GM23248 (cell line): ENCODE measurements around the gene NARF. TPM values are rescaled to one million over a fixed set of nuclear protein-coding genes. Genes with fewer than 3 reads are reported as not detected.
"Not testable (repeated sequence)": the region's sequence is repeated elsewhere in the genome, so short reads cannot be mapped to it uniquely, and the experiment has no call there.

Source experiments
- DNase-seq: peaks from one replicate; pipeline ENCODE4 v3.0.0-alpha.2; 2015
- H2AFZ ChIP-seq: fragments of 200-600 bp; sonication (generic); 2 replicates; pipeline ENCODE4 v1.6.1; 2016; ENCODE audit warnings: antibody characterized with exemption
- H3F3A ChIP-seq: fragments of 200-600 bp; sonication (generic); 2 replicates; pipeline ENCODE4 v1.6.1; 2016; ENCODE audit warnings: mild to moderate bottlenecking, antibody characterized with exemption, mixed run types; ENCODE audit not compliant: insufficient read depth
- H3K27ac ChIP-seq: fragments of 200-600 bp; sonication (generic); 2 replicates; pipeline ENCODE4 v1.5.1; 2016; ENCODE audit warnings: mild to moderate bottlenecking
- H3K27me3 ChIP-seq: fragments of 200-600 bp; sonication (generic); replicated peaks from 2 replicates; pipeline ENCODE4 v1.6.1; 2016; ENCODE audit warnings: mild to moderate bottlenecking; ENCODE audit not compliant: insufficient read depth
- H3K36me3 ChIP-seq: fragments of 200-600 bp; sonication (generic); 2 replicates; pipeline ENCODE4 v1.6.1; 2016; ENCODE audit warnings: low read depth, mild to moderate bottlenecking
- H3K4me1 ChIP-seq: fragments of 200-600 bp; sonication (generic); 2 replicates; pipeline ENCODE4 v1.6.1; 2016; ENCODE audit warnings: mild to moderate bottlenecking; ENCODE audit not compliant: insufficient read depth
- H3K4me2 ChIP-seq: fragments of 200-600 bp; sonication (generic); one replicate; pipeline ENCODE4 v1.6.1; 2016; ENCODE audit warnings: mild to moderate bottlenecking; ENCODE audit not compliant: unreplicated experiment
- H3K4me3 ChIP-seq: fragments of 200-600 bp; sonication (generic); 2 replicates; pipeline ENCODE4 v1.5.1; 2016; ENCODE audit warnings: mild to moderate bottlenecking
- H3K79me2 ChIP-seq: fragments of 200-600 bp; sonication (generic); 2 replicates; pipeline ENCODE4 v1.6.1; 2016; ENCODE audit warnings: mild to moderate bottlenecking; ENCODE audit not compliant: insufficient read depth
- H3K9ac ChIP-seq: fragments of 200-600 bp; sonication (generic); 2 replicates; pipeline ENCODE4 v1.6.1; 2016; ENCODE audit warnings: mild to moderate bottlenecking
- H3K9me2 ChIP-seq: fragments of 200-600 bp; sonication (generic); 2 replicates; pipeline ENCODE4 v1.6.1; 2016; ENCODE audit warnings: mixed run types, mild to moderate bottlenecking, moderate library complexity; ENCODE audit not compliant: insufficient read depth
- H3K9me3 ChIP-seq: fragments of 200-600 bp; sonication (generic); one replicate; pipeline ENCODE4 v1.6.1; 2017; ENCODE audit warnings: low read depth
- H4K20me1 ChIP-seq: fragments of 200-600 bp; sonication (generic); 2 replicates; pipeline ENCODE4 v1.6.0; 2016; ENCODE audit not compliant: insufficient read depth
- EZH2 ChIP-seq: fragments of 200-600 bp; sonication (generic); IDR thresholded peaks from 2 replicates; pipeline ENCODE4 v1.6.1; 2018; ENCODE audit warnings: antibody characterized with exemption, mild to moderate bottlenecking; ENCODE audit not compliant: insufficient read depth, poor library complexity, severe bottlenecking
- EZH2phosphoT487 ChIP-seq: fragments of 200-600 bp; sonication (generic); IDR thresholded peaks from 2 replicates; pipeline ENCODE4 v1.6.1; 2018; ENCODE audit warnings: antibody characterized with exemption, moderate library complexity, mild to moderate bottlenecking, low read depth; ENCODE audit not compliant: insufficient read depth
- WGBS, 2 experiments: methylation state at CpG; one replicate each; pipeline ENCODE4 v1.1.6; 2015 to 2017; ENCODE audit warnings: low lambda C conversion rate in 2 of 2, low coverage in 1 of 2; ENCODE audit errors: missing lambda C conversion rate in 2 of 2; 5-methylcytosine and 5-hydroxymethylcytosine counted together
- in situ Hi-C: fragments of 300-500 bp; cut with MboI; formaldehyde crosslinking; loops from 2 replicates; pipeline ENCODE4 v1.15.0; 2020
- polyA plus RNA-seq: library from polyadenylated mRNA; unstranded; fragments of >200 nt; fragmentation: Nextera tagmentation; extraction: Ambion mirVana; gene quantifications from 2 replicates; pipeline ENCODE4 v1.2.1, GENCODE V29; 2016
- total RNA-seq: library from RNA; depleted of rRNA; stranded (reverse); fragments of >200 nt; shearing (Covaris generic); gene quantifications from 2 replicates; pipeline ENCODE4 v1.2.3, GENCODE V29; 2014

NARF gene
- total and polyA plus RNA-seq, 2 experiments from 2014 or later = 55.2 to 70.2 TPM

GRCh38 chr17:82503728-82504308, 45.3 kb downstream of the NARF start:
- Histone ChIP-seq H3F3A (0 out of 2 replicates have a peak, but pooled peaks cover 3% of the 10 kb centered on the region), H3K27me3 (no peaks in the 10 kb centered on the region), H4K20me1 (no peaks in the 10 kb centered on the region), H3K4me2 (no peak overlapping the region), H3K79me2 (no peaks in the 10 kb centered on the region), H3K9me3 (no peaks in the 10 kb centered on the region), H2AFZ (no peak overlapping the region), H3K4me1 (no peaks in the 10 kb centered on the region), H3K36me3 (no peaks in the 10 kb centered on the region), H3K27ac (no peak overlapping the region), H3K9me2 (no peaks in the 10 kb centered on the region), H3K4me3 (no peak overlapping the region), H3K9ac (no peak overlapping the region)
- 79 to 82% methylated on average over 21 of the region's 21 CpGs for WGBS, 2 experiments
- TF ChIP-seq EZH2 (no peak), EZH2phosphoT487 (no peak)
- in situ Hi-C loops = no loop called here
- no peak for DNase-seq

- Histone ChIP-seq H3K4me1 (no peaks in the 10 kb centered on the region), H2AFZ (no peak overlapping the region), H3K9me2 (no peaks in the 10 kb centered on the region), H3K79me2 (no peaks in the 10 kb centered on the region), H3K27ac (no peak overlapping the region), H3K36me3 (no peaks in the 10 kb centered on the region), H3F3A (0 out of 2 replicates have a peak, but pooled peaks cover 3% of the 10 kb centered on the region), H3K9ac (no peak overlapping the region), H3K4me3 (no peak overlapping the region), H3K9me3 (no peaks in the 10 kb centered on the region), H3K27me3 (no peaks in the 10 kb centered on the region), H3K4me2 (no peak overlapping the region), H4K20me1 (no peaks in the 10 kb centered on the region)
- TF ChIP-seq EZH2phosphoT487 = no peak
- no peak for TF ChIP-seq EZH2
- in situ Hi-C loops = no loop called here
- WGBS, 2 experiments = 76 to 80% methylated on average over 6 of the region's 6 CpGs
- no peak for DNase-seq
Observed at GRCh38 chr17:82505296-82505695, 46.8 kb downstream of the NARF start.

GRCh38 chr17:82506402-82506801, 47.9 kb downstream of the NARF start:
- H3K27me3 ChIP-seq, in situ Hi-C loops, H3K79me2 ChIP-seq, H2AFZ ChIP-seq, H3K4me1 ChIP-seq, H3K36me3 ChIP-seq, H3K9ac ChIP-seq, H3K9me2 ChIP-seq, H4K20me1 ChIP-seq, H3K4me3 ChIP-seq, H3K4me2 ChIP-seq, H3K9me3 ChIP-seq, H3F3A ChIP-seq, H3K27ac ChIP-seq, DNase-seq: not testable (repeated sequence)
- WGBS, 2 experiments = 84 to 89% methylated on average over 7 of the region's 7 CpGs

- Histone ChIP-seq H3K9ac (no peak overlapping the region), H3K79me2 (no peaks in the 10 kb centered on the region), H2AFZ (no peak overlapping the region), H3K9me3 (no peaks in the 10 kb centered on the region), H3K36me3 (no peaks in the 10 kb centered on the region), H3K27ac (no peak overlapping the region), H4K20me1 (no peaks in the 10 kb centered on the region), H3K4me1 (no peaks in the 10 kb centered on the region), H3K27me3 (no peaks in the 10 kb centered on the region), H3K9me2 (no peaks in the 10 kb centered on the region), H3K4me2 (no peak overlapping the region), H3K4me3 (no peak overlapping the region), H3F3A (no peaks in the 10 kb centered on the region)
- TF ChIP-seq EZH2phosphoT487 = no peak
- TF ChIP-seq EZH2 = no peak
- WGBS, 2 experiments = 79 to 80% methylated on average over 7 of the region's 7 CpGs
- in situ Hi-C loops = no loop called here
- DNase-seq = no peak
Observed at GRCh38 chr17:82507631-82508175, 49.2 kb downstream of the NARF start.

- H2AFZ ChIP-seq, in situ Hi-C loops, H3K9ac ChIP-seq, H3K4me1 ChIP-seq, H3F3A ChIP-seq, H3K27ac ChIP-seq, H3K27me3 ChIP-seq, H4K20me1 ChIP-seq, H3K4me3 ChIP-seq, H3K36me3 ChIP-seq, H3K79me2 ChIP-seq, H3K9me2 ChIP-seq, DNase-seq, H3K9me3 ChIP-seq, H3K4me2 ChIP-seq: not testable (repeated sequence)
- 82 to 93% methylated on average over 5 of the region's 5 CpGs for WGBS, 2 experiments
Observed at GRCh38 chr17:82511642-82512041, 53.1 kb downstream of the NARF start.

GRCh38 chr17:82513864-82514263, 55.3 kb downstream of the NARF start:
- DNase-seq, H3K79me2 ChIP-seq, H3F3A ChIP-seq, H3K4me2 ChIP-seq, H3K9me2 ChIP-seq, H3K9me3 ChIP-seq, H3K9ac ChIP-seq, H3K4me1 ChIP-seq, H3K27me3 ChIP-seq, H3K4me3 ChIP-seq, H2AFZ ChIP-seq, H4K20me1 ChIP-seq, H3K27ac ChIP-seq, H3K36me3 ChIP-seq, in situ Hi-C loops: not testable (repeated sequence)
- WGBS, 2 experiments = 89 to 91% methylated on average over 10 of the region's 10 CpGs
